Hematopoietic multipotent progenitor cell treated with erythropoietin and hydrocortisone succinate and interleukin-3 and kit ligand, for 6 days (in vitro differentiated cells): ENCODE measurements around the gene MVD.
A peak's percentile ranks its signal among the peaks of the same experiment; 100 is the strongest.

Experiments
- DNase-seq: peaks from one replicate; pipeline ENCODE4 v3.0.0-alpha.2; 2015

Gene MVD

GRCh38 chr16:88654363-88655052 lies 8.4 kb downstream of the MVD start:
- no peak for DNase-seq

- no peak for DNase-seq
Measured at GRCh38 chr16:88653596-88654362, 9.1 kb downstream of the MVD start.

GRCh38 chr16:88653101-88653500 lies 9.8 kb downstream of the MVD start:
- DNase-seq: no peak

GRCh38 chr16:88652762-88653063 lies 10.2 kb downstream of the MVD start:
- no peak for DNase-seq

GRCh38 chr16:88651989-88652761 lies 10.7 kb downstream of the MVD start:
- no peak for DNase-seq

GRCh38 chr16:88651276-88651988 lies 11.5 kb downstream of the MVD start:
- DNase-seq: no peak

GRCh38 chr16:88650749-88651275 lies 12.1 kb downstream of the MVD start, which contains the start of gene CYBA:
Gene CYBA (minus strand): TSS chr16:88651053. CDS start chr16:88651013, 40 bp downstream.
- peak; percentile 85 for DNase-seq

- DNase-seq: peak; percentile 64
Measured at GRCh38 chr16:88649924-88650748, 12.8 kb downstream of the MVD start.

GRCh38 chr16:88649195-88649923 lies 13.5 kb downstream of the MVD start:
- no peak for DNase-seq

- no peak for DNase-seq
Measured at GRCh38 chr16:88647178-88648070, 15.5 kb downstream of the MVD start.

- DNase-seq: no peak
Measured at GRCh38 chr16:88646345-88647034, 16.4 kb downstream of the MVD start.

- no peak for DNase-seq
Measured at GRCh38 chr16:88645941-88646340, 16.9 kb downstream of the MVD start.

- no peak for DNase-seq
Measured at GRCh38 chr16:88645455-88645854, 17.4 kb downstream of the MVD start.

- no peak for DNase-seq
Measured at GRCh38 chr16:88643644-88643932, 19.3 kb downstream of the MVD start.

GRCh38 chr16:88642881-88643643 lies 19.8 kb downstream of the MVD start:
- no peak for DNase-seq

GRCh38 chr16:88640498-88641247 lies 22.2 kb downstream of the MVD start:
- no peak for DNase-seq

- no peak for DNase-seq
Measured at GRCh38 chr16:88640039-88640495, 22.8 kb downstream of the MVD start.
